Smooth muscle cell (in vitro differentiated cells): ENCODE data around the gene ABCB10. TPM values are rescaled to one million over a fixed set of nuclear protein-coding genes. Genes with fewer than 3 reads are reported as not detected.

Experiments
- DNase-seq: peaks from one replicate; lab custom pipeline; 2025; ENCODE audit not compliant: unreplicated experiment; lab: John Stamatoyannopoulos, UW
- H2AFZ ChIP-seq: fragments of 200-600 bp; sonication (generic); 2 replicates; pipeline ENCODE4 v1.6.0; 2016; ENCODE audit warnings: antibody characterized with exemption, low read depth, mild to moderate bottlenecking
- H3F3A ChIP-seq: fragments of 200-600 bp; sonication (generic); 2 replicates; pipeline ENCODE4 v1.6.0; 2017; ENCODE audit warnings: antibody characterized with exemption, low read depth
- H3K27ac ChIP-seq: fragments of 200-600 bp; sonication (generic); 2 replicates; pipeline ENCODE4 v1.5.1; 2016; ENCODE audit warnings: low read depth, mild to moderate bottlenecking
- H3K27me3 ChIP-seq: fragments of 200-600 bp; sonication (generic); 2 replicates; pipeline ENCODE4 v1.6.1; 2016; ENCODE audit warnings: low read depth, mild to moderate bottlenecking
- H3K36me3 ChIP-seq: fragments of 200-600 bp; sonication (generic); 2 replicates; pipeline ENCODE4 v1.5.1; 2016; ENCODE audit warnings: low read depth
- H3K4me1 ChIP-seq: fragments of 200-600 bp; sonication (generic); 2 replicates; pipeline ENCODE4 v1.5.1; 2016; ENCODE audit warnings: low read depth
- H3K4me2 ChIP-seq: fragments of 200-600 bp; sonication (generic); 2 replicates; pipeline ENCODE4 v1.6.0; 2016; ENCODE audit warnings: mild to moderate bottlenecking
- H3K4me3 ChIP-seq: fragments of 200-600 bp; sonication (generic); 2 replicates; pipeline ENCODE4 v1.5.1; 2016; ENCODE audit warnings: mild to moderate bottlenecking
- H3K79me2 ChIP-seq: fragments of 200-600 bp; sonication (generic); 2 replicates; pipeline ENCODE4 v1.6.0; 2016; ENCODE audit warnings: low read depth, mild to moderate bottlenecking
- H3K9ac ChIP-seq: fragments of 200-600 bp; sonication (generic); 2 replicates; pipeline ENCODE4 v1.6.0; 2016; ENCODE audit warnings: low read depth
- H3K9me3 ChIP-seq: fragments of 200-600 bp; sonication (generic); replicated peaks from 2 replicates; pipeline ENCODE4 v1.5.1; 2016; ENCODE audit warnings: low read depth
- H4K20me1 ChIP-seq: fragments of 200-600 bp; sonication (generic); 2 replicates; pipeline ENCODE4 v1.6.0; 2016; ENCODE audit warnings: low read depth
- CTCF ChIP-seq: fragments of 200-600 bp; sonication (generic); IDR thresholded peaks from 2 replicates; pipeline ENCODE4 v1.5.1; 2017; ENCODE audit warnings: borderline replicate concordance, mild to moderate bottlenecking, antibody characterized with exemption; ENCODE audit not compliant: insufficient read depth, poor library complexity, severe bottlenecking
- WGBS: methylation state at CpG from one replicate; pipeline ENCODE4 v1.1.7; 2016; ENCODE audit warnings: low lambda C conversion rate; 5-methylcytosine and 5-hydroxymethylcytosine counted together
- polyA plus RNA-seq: library from polyadenylated mRNA; unstranded; fragments of >200 nt; fragmentation: Nextera tagmentation; extraction: Ambion mirVana; gene quantifications from 2 replicates; pipeline ENCODE4 v1.2.1, GENCODE V29; 2016
- total RNA-seq: library from RNA; depleted of rRNA; stranded (reverse); fragments of >200 nt; gene quantifications from 2 replicates; pipeline ENCODE4 v1.2.3, GENCODE V29; 2014

Gene ABCB10
- total and polyA plus RNA-seq, 2 experiments from 2014 or later, result 7.1 to 18.4 TPM

- Histone ChIP-seq H3K4me2 (no peak overlapping the region), H3F3A (no peaks in the 10 kb centered on the region), H2AFZ (no peak overlapping the region), H3K9me3 (no peaks in the 10 kb centered on the region), H3K4me3 (no peak overlapping the region), H3K9ac (no peak overlapping the region), H4K20me1 (no peaks in the 10 kb centered on the region), H3K27me3 (no peaks in the 10 kb centered on the region), H3K79me2 (no peaks in the 10 kb centered on the region), H3K4me1 (no peaks in the 10 kb centered on the region), H3K27ac (no peak overlapping the region), H3K36me3 (no peaks in the 10 kb centered on the region)
- DNase-seq, result no peak
- TF ChIP-seq CTCF, result no peak
- WGBS, result 86% methylated on average over 6 of the region's 6 CpGs
Observed at GRCh38 chr1:229574679-229575442, 16.4 kb upstream of the ABCB10 start.

GRCh38 chr1:229572286-229572685 lies 13.8 kb upstream of the ABCB10 start:
- no peak overlapping the region for H3K27ac ChIP-seq
- no peak for TF ChIP-seq CTCF
- H3K4me2 ChIP-seq, result no peak overlapping the region
- H2AFZ ChIP-seq, result no peak overlapping the region
- H3K9me3 ChIP-seq, result no peaks in the 10 kb centered on the region
- no peaks in the 10 kb centered on the region for H4K20me1 ChIP-seq
- no peaks in the 10 kb centered on the region for H3K79me2 ChIP-seq
- no peak overlapping the region for H3K9ac ChIP-seq
- DNase-seq, result no peak
- H3F3A ChIP-seq, result no peaks in the 10 kb centered on the region
- H3K27me3 ChIP-seq, result no peaks in the 10 kb centered on the region
- 87% methylated on average over 2 of the region's 2 CpGs for WGBS
- no peaks in the 10 kb centered on the region for H3K4me1 ChIP-seq
- no peak overlapping the region for H3K4me3 ChIP-seq
- H3K36me3 ChIP-seq, result no peaks in the 10 kb centered on the region

- no peak overlapping the region for H2AFZ ChIP-seq
- no peak for TF ChIP-seq CTCF
- H3K27me3 ChIP-seq, result no peaks in the 10 kb centered on the region
- no peaks in the 10 kb centered on the region for H3K4me1 ChIP-seq
- H3K9ac ChIP-seq, result no peak overlapping the region
- no peak overlapping the region for H3K4me2 ChIP-seq
- no peak overlapping the region for H3K27ac ChIP-seq
- H3K4me3 ChIP-seq, result no peak overlapping the region
- H3F3A ChIP-seq, result no peaks in the 10 kb centered on the region
- H3K36me3 ChIP-seq, result no peaks in the 10 kb centered on the region
- WGBS, result 86% methylated on average over 2 of the region's 2 CpGs
- no peak for DNase-seq
- no peaks in the 10 kb centered on the region for H4K20me1 ChIP-seq
- H3K79me2 ChIP-seq, result no peaks in the 10 kb centered on the region
- no peaks in the 10 kb centered on the region for H3K9me3 ChIP-seq
Observed at GRCh38 chr1:229570891-229571516, 12.5 kb upstream of the ABCB10 start.
